ENCODE data around the gene RHOF. TPM values are rescaled to one million over a fixed set of nuclear protein-coding genes. Genes with fewer than 3 reads are reported as not detected.

The RHOF gene
- polyA plus RNA-seq, 1 of the 3 experiments (the other 2 are of a cell fraction) = 5.0 TPM

GRCh38 chr12:121753844-121754264 lies 39.6 kb downstream of the RHOF start:
- Histone ChIP-seq H3K4me2 (no peak overlapping the region), H3K27me3 (ENCODE audit: insufficient read depth) (no peaks in the 10 kb centered on the region), H3K9ac (no peak overlapping the region), H3F3A (replicated peaks; ENCODE audit: insufficient read depth) (peaks cover 6% of the 10 kb centered on the region), H2AFZ (ENCODE audit: low read depth) (no peak overlapping the region), H3K9me2 (no peaks in the 10 kb centered on the region), H3K4me3 (ENCODE audit: low read depth in 2 of 2, low read length in 1 of 2) (no peak overlapping the region), H3K36me3 (replicated peaks in 1 of 2; ENCODE audit: control insufficient read depth in 1 of 2, insufficient read depth in 2 of 2, low read length in 1 of 2) (no peaks in the 10 kb centered on the region), H3K27ac (ENCODE audit: low read depth in 2 of 2, low read length in 1 of 2) (no peak overlapping the region), H3K79me2 (ENCODE audit: insufficient read depth) (no peaks in the 10 kb centered on the region), H4K20me1 (ENCODE audit: insufficient read depth) (no peaks in the 10 kb centered on the region), H3K9me3 (no peaks in the 10 kb centered on the region), H3K4me1 (ENCODE audit: control insufficient read depth in 1 of 2, insufficient read depth in 2 of 2, low read depth in 1 of 2, low read length in 1 of 2) (no peaks in the 10 kb centered on the region)
- WGBS (ENCODE audit: low lambda C conversion rate) = 80% methylated on average over 1 of the region's 12 CpGs
- TF ChIP-seq TCF12 (IDR thresholded peaks at IDR 0.05) (no peak), NRF1 (IDR thresholded peaks at IDR 0.05; ENCODE audit: low read depth, low read length) (no peak), POLR2AphosphoS5 (IDR thresholded peaks at IDR 0.05; ENCODE audit: low read depth, low read length) (no peak), FOXJ3 (CRISPR knock-in tag; IDR thresholded peaks at IDR 0.05) (no peak), FOXM1 (IDR thresholded peaks at IDR 0.05; ENCODE audit: low read depth) (no peak), NFIC (IDR thresholded peaks at IDR 0.05; ENCODE audit: borderline replicate concordance) (no peak), RAD21 (IDR thresholded peaks at IDR 0.05; ENCODE audit: low read length) (no peak), JUND (IDR thresholded peaks at IDR 0.05) (no peak), SIN3A (IDR thresholded peaks at IDR 0.05; ENCODE audit: borderline replicate concordance, low read depth, low read length) (no peak), EP300 (IDR thresholded peaks at IDR 0.05; ENCODE audit: borderline replicate concordance in 1 of 2, low read depth in 1 of 2, low read length in 1 of 2) (no peak), TEAD4 (IDR thresholded peaks at IDR 0.05; ENCODE audit: borderline replicate concordance, insufficient read depth) (no peak), RCOR1 (IDR thresholded peaks at IDR 0.05; ENCODE audit: low read length) (no peak), GATA2 (CRISPR knock-in tag; IDR thresholded peaks at IDR 0.05) (no peak), EZH2phosphoT487 (IDR thresholded peaks at IDR 0.05; ENCODE audit: borderline replicate concordance, low read depth) (no peak), PBX3 (IDR thresholded peaks at IDR 0.05) (no peak)
- TF ChIP-seq, protein P1, sequence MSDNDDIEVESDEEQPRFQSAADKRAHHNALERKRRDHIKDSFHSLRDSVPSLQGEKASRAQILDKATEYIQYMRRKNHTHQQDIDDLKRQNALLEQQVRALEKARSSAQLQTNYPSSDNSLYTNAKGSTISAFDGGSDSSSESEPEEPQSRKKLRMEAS (IDR thresholded peaks at IDR 0.05; ENCODE audit: low read depth) = no peak
- TF ChIP-seq, protein P2, sequence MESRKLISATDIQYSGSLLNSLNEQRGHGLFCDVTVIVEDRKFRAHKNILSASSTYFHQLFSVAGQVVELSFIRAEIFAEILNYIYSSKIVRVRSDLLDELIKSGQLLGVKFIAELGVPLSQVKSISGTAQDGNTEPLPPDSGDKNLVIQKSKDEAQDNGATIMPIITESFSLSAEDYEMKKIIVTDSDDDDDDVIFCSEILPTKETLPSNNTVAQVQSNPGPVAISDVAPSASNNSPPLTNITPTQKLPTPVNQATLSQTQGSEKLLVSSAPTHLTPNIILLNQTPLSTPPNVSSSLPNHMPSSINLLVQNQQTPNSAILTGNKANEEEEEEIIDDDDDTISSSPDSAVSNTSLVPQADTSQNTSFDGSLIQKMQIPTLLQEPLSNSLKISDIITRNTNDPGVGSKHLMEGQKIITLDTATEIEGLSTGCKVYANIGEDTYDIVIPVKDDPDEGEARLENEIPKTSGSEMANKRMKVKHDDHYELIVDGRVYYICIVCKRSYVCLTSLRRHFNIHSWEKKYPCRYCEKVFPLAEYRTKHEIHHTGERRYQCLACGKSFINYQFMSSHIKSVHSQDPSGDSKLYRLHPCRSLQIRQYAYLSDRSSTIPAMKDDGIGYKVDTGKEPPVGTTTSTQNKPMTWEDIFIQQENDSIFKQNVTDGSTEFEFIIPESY (IDR thresholded peaks at IDR 0.05; ENCODE audit: borderline replicate concordance, low read depth) = no peak
- DNase-seq = no peak
- ChIA-PET POLR2A (no interaction called here), CTCF (no interaction called here)

Data from SK-N-SH (cell line).